DLD1 (cell line): Measurements from ENCODE around the gene TXNL4A.
"Not testable (repeated sequence)": the region's sequence is repeated elsewhere in the genome, so short reads cannot be mapped to it uniquely, and the experiment has no call there.

ENCODE experiments used
- in situ Hi-C: cut with HindIII; loops from 2 replicates; pipeline ENCODE4 v1.10.0; 2017; ENCODE audit warnings: low sequenced_read_pairs

The TXNL4A gene, protein sequence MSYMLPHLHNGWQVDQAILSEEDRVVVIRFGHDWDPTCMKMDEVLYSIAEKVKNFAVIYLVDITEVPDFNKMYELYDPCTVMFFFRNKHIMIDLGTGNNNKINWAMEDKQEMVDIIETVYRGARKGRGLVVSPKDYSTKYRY

GRCh38 chr18:79988451-79989194 lies at the start of gene TXNL4A:
TXNL4A (minus strand) TSS chr18:79988563; CDS start chr18:79988392, 171 bp downstream.
- in situ Hi-C loops, result no loop called here

- in situ Hi-C loops, result no loop called here
These were observed 48.9 kb upstream of the TXNL4A start for GRCh38 chr18:80037300-80037699.

GRCh38 chr18:80035997-80036396 lies 47.6 kb upstream of the TXNL4A start:
- in situ Hi-C loops, result no loop called here

GRCh38 chr18:80034852-80035406 lies 46.6 kb upstream of the TXNL4A start:
- in situ Hi-C loops, result no loop called here

DNA sequence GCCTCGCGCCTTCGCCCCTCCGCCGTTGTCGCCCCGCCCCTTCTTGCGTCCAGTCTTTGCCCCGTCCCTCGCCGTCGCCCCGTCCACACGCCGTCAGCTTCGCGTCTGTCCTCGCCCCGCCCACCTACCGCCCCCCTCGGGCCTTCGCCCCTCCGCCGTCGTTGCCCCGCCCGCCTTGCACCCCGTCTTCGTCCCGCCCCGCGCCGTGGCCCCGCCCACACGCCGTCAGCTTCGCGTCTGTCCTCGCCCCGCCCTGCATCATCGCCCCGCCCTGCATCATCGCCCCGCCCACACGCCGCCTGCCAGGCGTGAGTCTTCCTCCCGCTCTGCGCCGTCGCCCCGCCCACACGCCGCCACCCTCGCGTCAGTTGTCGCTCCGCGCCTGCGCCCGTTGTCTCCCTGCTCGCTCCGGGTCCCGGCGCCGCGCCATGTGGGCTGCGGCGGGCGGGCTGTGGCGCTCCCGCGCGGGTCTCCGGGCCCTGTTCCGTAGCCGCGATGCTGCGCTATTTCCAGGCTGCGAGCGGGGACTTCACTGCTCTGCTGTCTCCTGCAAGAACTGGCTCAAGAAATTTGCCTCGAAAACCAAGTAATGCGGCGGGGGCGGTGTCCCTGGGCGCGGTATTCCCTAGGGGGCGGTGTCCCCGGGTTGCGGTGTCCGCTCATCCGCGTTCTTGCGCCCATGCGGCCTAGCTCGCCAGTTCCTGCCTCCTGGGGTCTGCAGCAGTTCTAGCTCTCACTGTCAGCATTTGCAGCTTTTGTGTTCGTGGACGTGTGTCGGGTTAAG lies 45.9 kb upstream of the TXNL4A start, which contains the start of gene RBFA:
Gene RBFA (plus strand): TSS at position 367 of the 784 bp plus-strand sequence. CDS start 62 bp downstream, at position 429.
- in situ Hi-C loops, result no loop called here

DNA sequence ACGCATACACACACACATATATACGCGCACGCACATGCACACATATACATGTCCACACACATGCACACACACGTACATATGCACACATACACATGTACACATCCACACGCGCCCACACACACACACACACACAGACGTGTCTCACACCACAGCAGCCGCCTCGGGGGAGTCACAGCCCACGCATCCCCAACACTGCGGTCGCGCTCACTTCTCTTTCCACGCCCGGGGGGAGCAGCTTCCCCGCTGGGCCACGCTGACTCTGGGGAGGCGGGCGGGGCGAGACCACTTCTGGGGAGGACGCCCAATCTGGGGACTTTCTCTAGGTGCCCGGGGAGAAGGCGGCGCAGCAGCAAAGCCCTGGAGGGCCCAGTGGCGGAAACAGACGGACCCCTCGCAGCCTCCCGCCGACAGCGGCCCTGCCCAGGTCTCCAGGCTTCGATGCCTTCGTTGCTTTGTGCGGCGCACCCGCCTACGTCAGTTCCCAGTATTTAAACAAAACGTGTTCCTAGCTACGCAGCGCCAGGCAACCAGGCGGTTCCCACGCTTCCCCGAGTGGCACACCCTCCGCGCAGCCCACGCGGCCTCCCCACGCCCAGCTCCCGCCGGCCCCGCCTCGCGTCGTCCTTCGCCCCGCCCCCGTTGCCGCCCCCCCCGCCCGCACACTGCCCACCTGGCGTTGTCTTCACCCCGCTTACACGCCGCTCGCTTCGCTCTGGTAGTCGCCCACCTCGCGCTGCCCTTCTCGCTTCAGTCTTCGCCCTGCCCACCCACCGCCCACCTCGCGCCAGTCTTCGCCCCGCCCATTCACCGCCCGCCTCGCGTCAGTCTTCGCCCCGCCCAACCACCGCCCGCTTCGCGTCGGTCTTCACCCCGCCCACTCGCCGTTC lies 45.1 kb upstream of the TXNL4A start:
- in situ Hi-C loops, result no loop called here

- in situ Hi-C loops, result no loop called here
These were observed 41.3 kb upstream of the TXNL4A start for GRCh38 chr18:80029690-80030089.

DNA sequence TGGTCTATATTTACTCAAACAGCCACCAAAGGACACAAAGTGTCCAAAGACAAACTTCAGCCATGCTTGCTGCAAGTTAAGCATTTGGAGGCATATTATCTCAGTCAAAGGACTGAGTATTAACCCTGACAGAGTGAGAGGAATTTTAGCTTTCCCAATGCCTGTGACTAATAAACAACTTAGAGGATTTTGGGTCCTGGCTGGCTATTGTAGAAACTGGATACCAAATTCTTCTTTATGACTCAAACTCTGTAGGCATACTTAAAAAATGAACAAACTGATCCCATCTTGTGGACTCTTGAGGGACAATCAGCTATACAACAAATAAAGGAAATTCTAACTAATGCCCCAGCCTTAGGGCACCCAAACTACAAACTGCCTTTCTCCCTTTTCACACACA lies 39.4 kb upstream of the TXNL4A start:
- in situ Hi-C loops, result not testable (repeated sequence)

DNA sequence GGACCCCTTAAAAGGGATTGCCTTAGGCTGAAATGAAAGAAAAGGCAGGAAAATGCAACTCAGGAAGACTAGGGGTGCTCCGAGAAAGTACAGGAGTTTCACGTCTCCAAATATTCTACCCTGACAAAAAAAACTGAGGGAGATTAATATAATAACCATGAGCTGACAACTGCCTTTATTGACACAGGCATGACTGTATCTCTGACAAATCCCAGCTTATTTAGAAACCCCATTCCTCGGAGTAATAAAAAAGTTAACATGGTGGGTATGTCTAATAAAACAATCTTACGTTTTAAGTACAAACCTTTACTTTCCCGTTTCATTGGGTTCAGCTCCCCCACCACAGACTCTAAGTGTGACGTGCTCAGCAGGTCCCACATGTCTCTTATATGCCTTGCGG lies 38.0 kb upstream of the TXNL4A start:
- in situ Hi-C loops, result no loop called here

- in situ Hi-C loops, result no loop called here
These were observed 34.8 kb upstream of the TXNL4A start for GRCh38 chr18:80023173-80023572.

DNA sequence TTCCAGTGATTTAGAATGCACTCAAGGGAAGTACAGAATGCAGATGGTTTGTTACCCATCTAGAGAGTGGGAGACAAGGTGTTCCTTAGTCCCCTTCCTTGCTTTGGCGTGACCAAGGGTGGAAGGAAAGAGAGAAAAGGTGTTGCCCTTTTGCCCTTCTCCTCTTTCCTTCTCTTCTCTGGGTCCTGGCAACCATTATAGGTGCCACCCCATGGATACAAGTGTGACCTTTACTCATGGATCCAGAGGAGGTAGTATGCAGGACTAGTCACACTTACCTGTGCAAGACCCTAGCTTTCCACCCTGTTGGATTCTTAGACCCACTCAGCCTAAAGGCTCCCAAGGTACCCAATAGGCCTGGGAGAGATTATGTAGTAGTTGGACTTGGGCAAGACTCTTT lies 34.2 kb upstream of the TXNL4A start:
- in situ Hi-C loops, result no loop called here

DNA sequence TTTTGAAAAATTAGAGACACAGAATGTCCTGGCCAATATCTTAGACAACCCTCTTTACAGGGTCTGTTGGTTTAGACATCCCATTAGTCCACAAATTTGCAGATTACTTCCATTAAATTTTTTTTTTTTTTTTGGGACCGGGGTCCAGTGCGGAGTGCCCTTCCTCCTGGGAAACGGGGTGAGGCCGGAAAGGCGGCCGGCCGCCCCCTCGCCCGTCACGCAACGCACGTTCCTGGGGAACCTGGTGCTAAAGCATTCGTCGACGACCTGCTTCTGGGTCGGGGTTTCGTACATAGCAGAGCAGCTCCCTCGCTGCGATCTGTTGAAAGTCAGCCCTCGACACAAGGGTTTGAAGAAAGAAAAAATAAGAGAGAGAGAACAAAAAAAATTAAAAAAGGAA lies 24.4 kb upstream of the TXNL4A start:
- in situ Hi-C loops, result no loop called here

- in situ Hi-C loops, result not testable (repeated sequence)
These were observed 23.3 kb upstream of the TXNL4A start for GRCh38 chr18:80011496-80012137.

- in situ Hi-C loops, result no loop called here
These were observed 22.2 kb upstream of the TXNL4A start for GRCh38 chr18:80010551-80010906.

DNA sequence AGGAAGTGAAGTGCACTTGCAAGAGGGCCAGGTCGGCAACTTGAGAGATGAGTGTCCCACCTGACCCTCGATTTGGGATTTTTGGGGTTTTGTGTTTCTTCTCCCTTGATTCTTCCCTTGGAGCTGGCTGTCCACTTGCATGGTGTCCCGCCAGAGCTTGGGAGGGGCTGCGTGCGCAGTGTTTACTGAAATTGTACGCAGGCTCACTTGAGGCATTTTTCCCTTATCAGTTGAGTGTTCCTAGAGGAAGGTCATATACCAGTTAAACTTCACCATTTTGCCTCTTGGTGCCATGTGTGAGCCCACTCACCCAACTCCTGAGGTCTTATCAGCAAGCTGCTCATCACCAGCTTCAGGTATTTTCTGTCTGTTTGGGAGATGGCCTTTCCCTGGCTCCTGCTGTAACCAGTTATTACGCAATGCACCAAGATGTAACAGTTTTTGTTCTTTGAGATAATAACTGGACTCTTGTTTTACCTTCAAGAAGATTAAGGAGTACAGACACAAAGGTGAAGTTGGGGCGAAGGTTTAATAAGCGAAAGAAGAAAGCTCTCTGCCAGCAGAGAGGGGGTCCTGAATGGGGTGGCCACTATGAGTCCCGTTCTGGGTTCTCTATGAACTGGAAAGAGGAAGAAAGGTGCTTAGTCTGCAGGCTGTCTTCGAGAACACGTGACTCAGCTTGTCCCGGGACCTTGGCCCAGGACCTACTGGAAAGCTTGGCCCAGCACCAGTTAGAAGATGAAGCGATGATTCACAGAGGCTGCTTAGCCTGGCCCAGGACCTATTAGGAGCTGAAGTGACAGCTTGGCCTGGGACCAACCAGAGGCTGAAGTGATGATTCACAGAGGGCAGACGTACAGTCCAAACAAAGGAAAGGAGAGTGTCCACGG lies 21.5 kb upstream of the TXNL4A start:
- in situ Hi-C loops, result no loop called here

DNA sequence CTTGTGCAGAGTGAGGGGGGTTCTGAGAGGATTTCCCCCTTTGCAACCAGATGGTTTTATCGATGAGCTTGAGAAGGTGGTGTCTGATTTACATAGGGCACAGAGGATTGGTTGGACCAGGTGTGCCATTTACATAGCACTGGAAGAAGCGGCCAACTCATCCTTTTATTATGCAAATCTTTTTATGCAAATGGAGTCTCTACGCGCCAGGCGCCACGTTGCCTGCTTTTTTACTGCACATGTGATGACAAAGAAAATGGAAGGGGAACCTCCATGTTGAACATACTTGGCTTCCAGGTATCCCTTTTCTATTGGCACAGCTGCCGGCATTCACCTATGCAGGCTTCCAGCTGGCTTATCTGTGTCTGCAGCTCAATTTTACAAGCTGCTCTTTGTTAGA lies 18.4 kb upstream of the TXNL4A start:
- in situ Hi-C loops, result no loop called here

- in situ Hi-C loops, result no loop called here
These were observed 16.4 kb upstream of the TXNL4A start for GRCh38 chr18:80004600-80005342.

DNA sequence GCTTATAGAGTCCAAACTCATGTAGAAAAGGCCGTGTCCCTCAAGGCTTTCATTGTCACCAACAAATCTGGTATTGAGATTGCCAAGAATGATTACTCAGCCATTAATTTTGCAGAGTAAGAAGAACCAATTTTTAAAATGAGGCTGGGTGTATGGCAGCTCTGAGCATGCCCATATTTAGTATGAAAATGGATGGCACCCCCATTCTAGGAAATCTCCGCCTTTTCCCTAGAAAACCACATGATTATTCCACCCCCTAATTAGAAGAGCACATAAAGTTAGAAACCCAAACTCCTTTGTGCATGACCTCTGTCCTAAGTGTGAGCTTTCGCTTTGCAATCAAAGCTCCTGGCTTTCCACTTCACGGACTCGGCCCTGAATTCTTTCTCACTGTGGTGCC lies 14.1 kb upstream of the TXNL4A start:
- in situ Hi-C loops, result no loop called here
